Measurements from ENCODE around the gene SLC38A9. TPM values are rescaled to one million over a fixed set of nuclear protein-coding genes. Genes with fewer than 3 reads are reported as not detected.

The SLC38A9 gene
- total RNA-seq, 4 donors from 2014 or later = 15.0 to 48.6 (median 32.3) TPM

DNA sequence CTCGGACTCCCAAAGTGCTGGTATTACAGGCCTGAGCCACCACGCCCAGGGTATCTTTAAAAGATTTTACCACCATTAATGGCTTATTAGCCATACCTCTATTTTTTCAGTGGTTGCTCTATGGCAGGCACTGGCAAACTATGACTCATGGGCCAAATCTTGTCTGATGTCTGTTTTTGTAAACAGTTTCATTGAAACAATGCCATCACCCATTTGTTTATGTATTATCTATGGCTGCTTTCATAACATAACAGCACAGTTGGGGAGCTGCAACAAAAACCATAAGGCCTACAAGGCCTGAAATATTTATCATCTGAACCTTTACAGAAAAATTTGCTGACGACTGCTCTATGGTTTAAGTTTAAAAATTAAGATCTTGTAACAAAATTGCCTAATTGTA is 66.8 kb downstream of the SLC38A9 start:
- in situ Hi-C loops (cut with MboI; ENCODE audit: low pct_ligation_motif_present in 1 of 4, low pct_unique_long_range_greater_than_20kb in 1 of 4, low sequenced_read_pairs in 3 of 4) = no loop called here
- WGBS, 2 donors (ENCODE audit: low coverage in 1 of 2) = 73 to 83% methylated on average over 1 to 3 of the region's 3 CpGs

DNA sequence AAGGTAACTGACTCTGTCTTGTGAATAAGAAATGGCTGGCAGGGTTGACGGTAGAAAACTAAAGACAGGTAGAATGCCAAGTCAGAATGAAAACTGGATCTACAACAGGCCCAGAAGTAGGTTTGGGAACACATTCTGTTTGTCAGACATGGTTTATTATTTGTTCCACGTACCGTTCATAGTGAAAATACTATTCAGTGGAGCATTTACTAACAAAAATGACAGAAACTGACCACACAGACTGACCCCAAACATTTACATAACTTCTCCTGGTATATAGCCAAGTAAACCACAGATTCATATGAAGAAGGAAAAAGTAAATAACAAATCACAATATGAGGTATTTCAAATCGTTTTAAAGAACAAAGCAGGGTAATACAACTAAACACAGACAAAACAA is 73.7 kb downstream of the SLC38A9 start:
- H3K4me3 ChIP-seq = no peak overlapping the region
- no peak for DNase-seq
- in situ Hi-C loops (cut with MboI; ENCODE audit: low pct_ligation_motif_present in 1 of 4, low pct_unique_long_range_greater_than_20kb in 1 of 4, low sequenced_read_pairs in 3 of 4) (no loop called here), intact Hi-C loops (cut with DNase I; ENCODE audit: low total_unique reads) (no loop called here)
- TF ChIP-seq, protein P1, sequence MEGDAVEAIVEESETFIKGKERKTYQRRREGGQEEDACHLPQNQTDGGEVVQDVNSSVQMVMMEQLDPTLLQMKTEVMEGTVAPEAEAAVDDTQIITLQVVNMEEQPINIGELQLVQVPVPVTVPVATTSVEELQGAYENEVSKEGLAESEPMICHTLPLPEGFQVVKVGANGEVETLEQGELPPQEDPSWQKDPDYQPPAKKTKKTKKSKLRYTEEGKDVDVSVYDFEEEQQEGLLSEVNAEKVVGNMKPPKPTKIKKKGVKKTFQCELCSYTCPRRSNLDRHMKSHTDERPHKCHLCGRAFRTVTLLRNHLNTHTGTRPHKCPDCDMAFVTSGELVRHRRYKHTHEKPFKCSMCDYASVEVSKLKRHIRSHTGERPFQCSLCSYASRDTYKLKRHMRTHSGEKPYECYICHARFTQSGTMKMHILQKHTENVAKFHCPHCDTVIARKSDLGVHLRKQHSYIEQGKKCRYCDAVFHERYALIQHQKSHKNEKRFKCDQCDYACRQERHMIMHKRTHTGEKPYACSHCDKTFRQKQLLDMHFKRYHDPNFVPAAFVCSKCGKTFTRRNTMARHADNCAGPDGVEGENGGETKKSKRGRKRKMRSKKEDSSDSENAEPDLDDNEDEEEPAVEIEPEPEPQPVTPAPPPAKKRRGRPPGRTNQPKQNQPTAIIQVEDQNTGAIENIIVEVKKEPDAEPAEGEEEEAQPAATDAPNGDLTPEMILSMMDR (IDR thresholded peaks at IDR 0.05) = no peak
- TF ChIP-seq EP300 (IDR thresholded peaks at IDR 0.05; ENCODE audit: low read depth) (no peak), POLR2A (IDR thresholded peaks at IDR 0.05) (no peak), POLR2AphosphoS5 (IDR thresholded peaks at IDR 0.05) (no peak)
- 29 to 38% methylated on average over 4 of the region's 4 CpGs for WGBS, 2 donors (ENCODE audit: low coverage in 1 of 2)
- no peaks in the 10 kb centered on the region for H3K27me3 ChIP-seq
- H3K9me3 ChIP-seq = no peaks in the 10 kb centered on the region
- H3K4me1 ChIP-seq = peaks cover 21 to 56% (median 31%) of the 10 kb centered on the region in 4 donors
- peak overlapping the region; percentile 46 to 78 (median 72) for H3K27ac ChIP-seq
- no peaks in the 10 kb centered on the region for H3K36me3 ChIP-seq

More for the DNA sequence above, 66.8 kb downstream of the SLC38A9 start:
- no peaks in the 10 kb centered on the region for H3K36me3 ChIP-seq
- H3K4me3 ChIP-seq = no peak overlapping the region
- intact Hi-C loops (cut with DNase I; ENCODE audit: low total_unique reads) = no loop called here
- H3K27me3 ChIP-seq = no peaks in the 10 kb centered on the region
- no peak for TF ChIP-seq EP300 (IDR thresholded peaks at IDR 0.05; ENCODE audit: low read depth)
- no peak for TF ChIP-seq POLR2AphosphoS5 (IDR thresholded peaks at IDR 0.05)
- TF ChIP-seq POLR2A (IDR thresholded peaks at IDR 0.05) = no peak
- TF ChIP-seq, protein P1 (IDR thresholded peaks at IDR 0.05) = no peak
- peaks cover 0 to 8% (median 0%) of the 10 kb centered on the region in 4 donors for H3K4me1 ChIP-seq
- H3K27ac ChIP-seq = peak overlapping the region; percentile 2 to 45 (median 37)
- no peaks in the 10 kb centered on the region for H3K9me3 ChIP-seq
- no peak for DNase-seq

DNA sequence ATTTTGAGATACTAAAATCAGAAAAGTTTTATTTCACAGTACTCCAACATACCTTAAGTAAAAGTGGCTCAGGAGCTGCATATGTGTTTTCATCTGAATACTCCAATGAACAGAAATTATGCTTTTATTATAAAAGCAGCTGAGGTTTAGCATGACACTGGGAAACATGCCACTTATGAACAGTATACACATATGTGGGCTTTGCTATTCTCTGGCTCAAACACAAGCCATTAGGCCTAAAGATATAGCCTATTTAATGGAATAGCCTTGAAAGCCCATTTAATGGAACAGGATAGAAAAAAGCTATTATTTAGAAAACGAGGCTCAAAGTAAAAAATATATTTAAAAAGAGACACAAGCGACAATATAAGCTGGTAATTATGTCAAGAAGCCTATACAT is 74.1 kb downstream of the SLC38A9 start:
- peak overlapping the region; percentile 46 to 78 (median 72) for H3K27ac ChIP-seq
- in situ Hi-C loops (cut with MboI; ENCODE audit: low pct_ligation_motif_present in 1 of 4, low pct_unique_long_range_greater_than_20kb in 1 of 4, low sequenced_read_pairs in 3 of 4) (no loop called here), intact Hi-C loops (cut with DNase I; ENCODE audit: low total_unique reads) (no loop called here)
- 84 to 91% methylated on average over 2 of the region's 2 CpGs for WGBS, 2 donors (ENCODE audit: low coverage in 1 of 2)
- H3K9me3 ChIP-seq = no peaks in the 10 kb centered on the region
- H3K27me3 ChIP-seq = no peaks in the 10 kb centered on the region
- no peak overlapping the region for H3K4me3 ChIP-seq
- no peaks in the 10 kb centered on the region for H3K36me3 ChIP-seq
- H3K4me1 ChIP-seq = peaks cover 21 to 58% (median 33%) of the 10 kb centered on the region in 4 donors
- no peak for DNase-seq
- TF ChIP-seq EP300 (IDR thresholded peaks at IDR 0.05; ENCODE audit: low read depth) (no peak), POLR2AphosphoS5 (IDR thresholded peaks at IDR 0.05) (no peak)

DNA sequence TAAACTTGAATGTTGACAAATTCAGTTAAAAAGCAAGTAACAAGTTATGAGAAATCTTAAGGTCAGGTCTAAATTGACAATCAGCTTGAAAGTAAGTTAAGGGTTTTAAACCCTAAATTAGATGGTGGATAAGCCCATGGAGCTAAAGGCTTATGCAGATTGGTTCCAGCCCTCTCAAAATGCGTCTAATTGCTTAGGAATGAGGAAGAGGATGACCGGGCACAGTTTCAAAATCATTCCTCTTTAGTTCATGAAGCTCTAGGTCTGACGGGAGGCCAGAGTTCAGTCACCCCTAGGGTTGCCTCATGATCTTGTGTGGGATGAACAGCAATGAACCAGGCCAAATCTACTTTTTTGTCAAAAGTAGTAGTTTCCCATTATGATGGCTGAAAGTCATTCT is 75.4 kb downstream of the SLC38A9 start:
- peak; percentile 23 for DNase-seq
- Histone ChIP-seq H3K4me3 (no peak overlapping the region), H3K36me3 (no peaks in the 10 kb centered on the region), H3K27me3 (no peaks in the 10 kb centered on the region), H3K27ac (peak overlapping the region; percentile 46 to 78 (median 72)), H3K4me1 (peaks cover 21 to 58% (median 35%) of the 10 kb centered on the region in 4 donors), H3K9me3 (no peaks in the 10 kb centered on the region)
- intact Hi-C loops (cut with DNase I; ENCODE audit: low total_unique reads) = no loop called here
- TF ChIP-seq, protein P1 (IDR thresholded peaks at IDR 0.05) = no peak
- TF ChIP-seq POLR2AphosphoS5 (IDR thresholded peaks at IDR 0.05) = peak in 1 of 3 donors; percentile 3
- no peak for TF ChIP-seq POLR2A (IDR thresholded peaks at IDR 0.05)
- no peak for TF ChIP-seq EP300 (IDR thresholded peaks at IDR 0.05; ENCODE audit: low read depth)
- WGBS, 2 donors (ENCODE audit: low coverage in 1 of 2) = 10 to 30% methylated on average over 3 of the region's 3 CpGs
- in situ Hi-C loops (cut with MboI; ENCODE audit: low pct_ligation_motif_present in 1 of 4, low pct_unique_long_range_greater_than_20kb in 1 of 4, low sequenced_read_pairs in 3 of 4) = no loop called here

DNA sequence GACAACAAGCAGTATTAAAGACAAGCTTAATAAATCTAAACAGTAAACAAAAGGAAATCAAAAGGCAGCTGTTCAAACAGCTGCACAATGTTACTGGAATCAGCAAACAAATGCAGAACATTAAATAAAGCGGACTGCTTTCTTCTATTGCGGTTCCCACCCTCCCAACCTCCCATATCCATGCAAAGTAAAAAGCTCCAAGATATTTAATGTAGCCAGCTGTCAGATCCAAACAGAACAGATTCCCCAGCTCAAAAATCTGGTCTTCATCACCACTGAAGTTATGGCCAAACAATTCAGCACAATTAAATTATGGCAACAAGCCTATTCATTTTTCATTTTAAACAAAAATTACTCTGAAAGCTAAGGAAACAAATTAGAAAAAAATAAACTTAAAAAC is 75.9 kb downstream of the SLC38A9 start:
- Histone ChIP-seq H3K4me3 (no peak overlapping the region), H3K4me1 (peaks cover 21 to 58% (median 35%) of the 10 kb centered on the region in 4 donors), H3K9me3 (no peaks in the 10 kb centered on the region), H3K27me3 (no peaks in the 10 kb centered on the region), H3K27ac (peak overlapping the region; percentile 46 to 78 (median 72)), H3K36me3 (no peaks in the 10 kb centered on the region)
- intact Hi-C loops (cut with DNase I; ENCODE audit: low total_unique reads) (no loop called here), in situ Hi-C loops (cut with MboI; ENCODE audit: low pct_ligation_motif_present in 1 of 4, low pct_unique_long_range_greater_than_20kb in 1 of 4, low sequenced_read_pairs in 3 of 4) (no loop called here)
- DNase-seq = no peak
- TF ChIP-seq POLR2AphosphoS5 (IDR thresholded peaks at IDR 0.05) = peak in 2 of 3 donors; percentile 11 to 66
- TF ChIP-seq, protein P1 (IDR thresholded peaks at IDR 0.05) = no peak
- WGBS, 2 donors (ENCODE audit: low coverage in 1 of 2) = 24 to 25% methylated on average over 2 of the region's 2 CpGs

All from transverse colon (tissue), 4 donors.